Right lobe of liver (tissue), 4 donors: ENCODE data around the gene NMUR1.

Source experiments
- POLR2A ChIP-seq: fragments of 450-650 bp; IDR thresholded peaks from one replicate; pipeline ENCODE4 v1.6.1; 2017; ENCODE audit warnings: antibody characterized with exemption, mild to moderate bottlenecking
- TF ChIP-seq, protein P1 (sequence below), 4 donors: fragments of 200-600 bp in 3 of 4; fragments of 450-650 bp in 1 of 4; IDR thresholded peaks; one replicate each; pipeline versions ENCODE4 v1.5.1 to v1.8.0; 2016 to 2022; ENCODE audit warnings: antibody characterized with exemption in 4 of 4, mild to moderate bottlenecking in 2 of 4
- donor health status: DM: no; HTN: no; CAD: no.
- donor health status: DM: no; HTN: no; CAD: no.
- donor health status: DM: no; HTN: yes; CAD: no.

- TF ChIP-seq, protein P1, sequence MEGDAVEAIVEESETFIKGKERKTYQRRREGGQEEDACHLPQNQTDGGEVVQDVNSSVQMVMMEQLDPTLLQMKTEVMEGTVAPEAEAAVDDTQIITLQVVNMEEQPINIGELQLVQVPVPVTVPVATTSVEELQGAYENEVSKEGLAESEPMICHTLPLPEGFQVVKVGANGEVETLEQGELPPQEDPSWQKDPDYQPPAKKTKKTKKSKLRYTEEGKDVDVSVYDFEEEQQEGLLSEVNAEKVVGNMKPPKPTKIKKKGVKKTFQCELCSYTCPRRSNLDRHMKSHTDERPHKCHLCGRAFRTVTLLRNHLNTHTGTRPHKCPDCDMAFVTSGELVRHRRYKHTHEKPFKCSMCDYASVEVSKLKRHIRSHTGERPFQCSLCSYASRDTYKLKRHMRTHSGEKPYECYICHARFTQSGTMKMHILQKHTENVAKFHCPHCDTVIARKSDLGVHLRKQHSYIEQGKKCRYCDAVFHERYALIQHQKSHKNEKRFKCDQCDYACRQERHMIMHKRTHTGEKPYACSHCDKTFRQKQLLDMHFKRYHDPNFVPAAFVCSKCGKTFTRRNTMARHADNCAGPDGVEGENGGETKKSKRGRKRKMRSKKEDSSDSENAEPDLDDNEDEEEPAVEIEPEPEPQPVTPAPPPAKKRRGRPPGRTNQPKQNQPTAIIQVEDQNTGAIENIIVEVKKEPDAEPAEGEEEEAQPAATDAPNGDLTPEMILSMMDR (IDR thresholded peaks at IDR 0.05), result no peak
- TF ChIP-seq POLR2A, result no peak
These were observed 49.5 kb downstream of the NMUR1 start for GRCh38 chr2:231480781-231481180.
